Right lobe of liver (tissue), 6 donors: Measurements from ENCODE around the gene CES2. TPM values are rescaled to one million over a fixed set of nuclear protein-coding genes. Genes with fewer than 3 reads are reported as not detected.
"Not testable (repeated sequence)": the region's sequence is repeated elsewhere in the genome, so short reads cannot be mapped to it uniquely, and the experiment has no call there.

ENCODE experiments used
- ATAC-seq, 4 donors: fragments of 200-7000 bp; cut with Tn5 transposase; one replicate each; pipeline ENCODE4 v1.9.1; 2020; ENCODE audit warnings: mild to moderate bottlenecking in 4 of 4, moderate library complexity in 4 of 4
- DNase-seq, 3 donors: peaks; one replicate each; pipeline ENCODE4 v3.0.0-alpha.2; 2020
- H3K27ac ChIP-seq, 3 donors: fragments of 200-600 bp; one replicate each; pipeline ENCODE4 v1.8.0; 2022
- H3K27me3 ChIP-seq, 2 donors: fragments of 200-600 bp; one replicate each; pipeline ENCODE4 v1.8.0; 2022
- H3K36me3 ChIP-seq, 4 donors: fragments of 200-600 bp; sonication (generic) in 1 of 4; one replicate each; pipeline versions ENCODE4 v1.5.1 to v1.8.0; 2017 to 2022; ENCODE audit warnings: control low read depth in 1 of 4
- H3K4me1 ChIP-seq, 4 donors: fragments of 200-600 bp; sonication (generic) in 1 of 4; one replicate each; pipeline versions ENCODE4 v1.5.1 to v1.8.0; 2017 to 2022; ENCODE audit warnings: control low read depth in 1 of 4
- H3K4me3 ChIP-seq, 3 donors: fragments of 200-600 bp; one replicate each; pipeline ENCODE4 v1.8.0; 2022
- H3K9me3 ChIP-seq, 4 donors: fragments of 200-600 bp; sonication (generic) in 1 of 4; one replicate each; pipeline versions ENCODE4 v1.5.1 to v1.8.0; 2017 to 2022; ENCODE audit warnings: control low read depth in 1 of 4
- POLR2A ChIP-seq: fragments of 450-650 bp; IDR thresholded peaks from one replicate; pipeline ENCODE4 v1.6.1; 2017; ENCODE audit warnings: antibody characterized with exemption, mild to moderate bottlenecking
- WGBS: methylation state at CpG from one replicate; pipeline ENCODE4 v1.1.6; 2018; ENCODE audit warnings: low coverage, low lambda C conversion rate; ENCODE audit not compliant: insufficient coverage; ENCODE audit errors: missing lambda C conversion rate; 5-methylcytosine and 5-hydroxymethylcytosine counted together
- intact Hi-C, 2 donors: fragments of 100-400 bp; cut with DNase I; formaldehyde crosslinking; loops; one replicate each; pipeline versions ENCODE4 v1.11.2 to v1.14.1; 2022
- total RNA-seq, 6 experiments: library from RNA; depleted of rRNA in 2 of 6; stranded (reverse); fragments of >200 nt in 2 of 6; fragmentation: NEBNext Ultra II Directional in 3 of 6; extraction: Animal tissue kit (Norgen Biotek cat#: 25700) in 3 of 6; gene quantifications; one replicate each; pipeline versions ENCODE4 v1.1.0 to v1.2.4, GENCODE V29; 2016 to 2023
- TF ChIP-seq, protein P1 (sequence below), 4 donors: fragments of 200-600 bp in 3 of 4; fragments of 450-650 bp in 1 of 4; IDR thresholded peaks; one replicate each; pipeline versions ENCODE4 v1.5.1 to v1.8.0; 2016 to 2022; ENCODE audit warnings: antibody characterized with exemption in 4 of 4, mild to moderate bottlenecking in 2 of 4
- donor health status: DM: no; HTN: yes; CAD: no.
- donor health status: DM: no; HTN: no; CAD: no.
- donor health status: DM: no; HTN: no; CAD: no.
- donor health status: DM: no; HTN: yes; CAD: no.
- donor health status: DM: no; HTN: yes; CAD: no.

The CES2 gene
- total RNA-seq, 6 experiments from 2014 or later, result 226 to 357 (median 263) TPM

DNA sequence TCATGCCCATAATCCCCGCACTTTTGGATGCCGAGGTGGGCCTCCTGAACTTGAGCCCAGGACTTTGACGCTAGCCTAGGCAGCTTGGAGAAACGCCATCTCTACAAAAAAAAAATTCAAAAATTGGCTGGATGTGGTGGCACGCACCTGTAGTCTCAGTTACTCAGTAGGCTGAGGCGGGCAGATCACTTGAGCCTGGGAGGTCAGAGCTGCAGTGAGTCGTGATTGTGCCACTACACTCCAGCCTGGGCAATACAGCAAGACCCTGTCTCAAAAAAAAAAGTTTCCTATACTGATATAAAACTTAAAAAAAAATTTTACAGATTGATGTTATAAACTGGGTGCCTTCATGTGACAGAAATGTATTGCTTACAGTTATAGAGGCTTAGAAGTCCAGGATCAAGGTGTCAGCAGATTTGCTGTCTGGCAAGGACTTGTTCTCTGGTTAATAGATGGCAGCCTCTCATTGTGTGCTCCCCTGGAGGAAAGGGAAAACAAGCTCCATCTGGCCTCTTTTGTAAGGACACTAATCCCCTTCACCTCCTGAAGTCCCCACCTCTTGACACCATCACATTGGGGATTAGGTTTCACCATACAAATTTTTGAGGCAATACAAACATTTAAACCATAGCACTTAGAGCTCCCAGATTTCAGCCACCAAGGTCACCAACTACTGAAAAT, 17.3 kb downstream of the CES2 start:
- WGBS, result 79% methylated on average over 7 of the region's 7 CpGs
- ATAC-seq (no peak), DNase-seq (no peak)
- H3K27me3 ChIP-seq, result no peaks in the 10 kb centered on the region
- no peaks in the 10 kb centered on the region for H3K36me3 ChIP-seq
- peaks cover 0 to 44% (median 20%) of the 10 kb centered on the region in 4 donors for H3K4me1 ChIP-seq
- no peak overlapping the region for H3K27ac ChIP-seq
- H3K9me3 ChIP-seq, result no peaks in the 10 kb centered on the region
- no peak for TF ChIP-seq POLR2A
- TF ChIP-seq, protein P1, sequence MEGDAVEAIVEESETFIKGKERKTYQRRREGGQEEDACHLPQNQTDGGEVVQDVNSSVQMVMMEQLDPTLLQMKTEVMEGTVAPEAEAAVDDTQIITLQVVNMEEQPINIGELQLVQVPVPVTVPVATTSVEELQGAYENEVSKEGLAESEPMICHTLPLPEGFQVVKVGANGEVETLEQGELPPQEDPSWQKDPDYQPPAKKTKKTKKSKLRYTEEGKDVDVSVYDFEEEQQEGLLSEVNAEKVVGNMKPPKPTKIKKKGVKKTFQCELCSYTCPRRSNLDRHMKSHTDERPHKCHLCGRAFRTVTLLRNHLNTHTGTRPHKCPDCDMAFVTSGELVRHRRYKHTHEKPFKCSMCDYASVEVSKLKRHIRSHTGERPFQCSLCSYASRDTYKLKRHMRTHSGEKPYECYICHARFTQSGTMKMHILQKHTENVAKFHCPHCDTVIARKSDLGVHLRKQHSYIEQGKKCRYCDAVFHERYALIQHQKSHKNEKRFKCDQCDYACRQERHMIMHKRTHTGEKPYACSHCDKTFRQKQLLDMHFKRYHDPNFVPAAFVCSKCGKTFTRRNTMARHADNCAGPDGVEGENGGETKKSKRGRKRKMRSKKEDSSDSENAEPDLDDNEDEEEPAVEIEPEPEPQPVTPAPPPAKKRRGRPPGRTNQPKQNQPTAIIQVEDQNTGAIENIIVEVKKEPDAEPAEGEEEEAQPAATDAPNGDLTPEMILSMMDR (IDR thresholded peaks at IDR 0.05), result no peak
- intact Hi-C loops, result no loop called here
- no peak overlapping the region for H3K4me3 ChIP-seq

- WGBS, result 52% methylated on average over 10 of the region's 10 CpGs
- H3K4me1 ChIP-seq, result peaks cover 0 to 39% (median 16%) of the 10 kb centered on the region in 4 donors
- DNase-seq, result no peak
- TF ChIP-seq, protein P1 (IDR thresholded peaks at IDR 0.05), result no peak
- H3K4me3 ChIP-seq, result no peak overlapping the region
- no peak overlapping the region for H3K27ac ChIP-seq
- no peaks in the 10 kb centered on the region for H3K27me3 ChIP-seq
- no peaks in the 10 kb centered on the region for H3K36me3 ChIP-seq
- H3K9me3 ChIP-seq, result no peaks in the 10 kb centered on the region
- ATAC-seq, result no peak
- intact Hi-C loops, result no loop called here
Measured at GRCh38 chr16:66953462-66954096, 18.3 kb downstream of the CES2 start.

DNA sequence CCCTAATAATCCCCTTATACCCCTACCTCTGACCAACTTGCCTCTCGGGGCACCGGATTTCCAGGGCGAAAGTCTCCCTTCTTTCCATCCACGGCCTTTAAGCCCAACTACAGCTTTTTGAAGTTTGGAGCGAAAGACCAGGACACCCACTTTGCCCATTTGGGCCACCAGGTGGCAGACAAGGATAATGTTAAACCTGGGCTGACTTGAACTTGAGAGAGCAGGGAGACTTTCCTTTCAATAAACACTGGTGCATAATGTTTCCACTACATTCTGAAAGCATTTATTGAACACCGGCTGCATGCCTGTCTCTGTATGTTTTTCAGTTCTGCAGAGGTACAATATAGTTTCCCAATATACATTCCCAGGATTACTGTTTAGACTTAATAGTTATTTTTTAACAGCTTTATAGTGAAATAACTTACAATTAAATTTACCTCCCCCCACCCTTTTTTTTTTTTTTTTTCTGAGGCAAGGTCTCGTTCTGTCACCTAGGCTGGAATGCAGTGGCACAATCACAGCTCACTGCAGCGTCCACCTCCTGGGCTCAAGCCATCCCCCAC, 18.9 kb downstream of the CES2 start:
- peak; percentile 80 to 87 (median 82) for ATAC-seq
- H3K4me3 ChIP-seq, result no peak overlapping the region
- H3K27ac ChIP-seq, result no peak overlapping the region
- H3K9me3 ChIP-seq, result no peaks in the 10 kb centered on the region
- no peaks in the 10 kb centered on the region for H3K36me3 ChIP-seq
- DNase-seq, result peak; percentile 74 to 81 (median 75)
- H3K27me3 ChIP-seq, result no peaks in the 10 kb centered on the region
- H3K4me1 ChIP-seq, result peaks cover 0 to 33% (median 13%) of the 10 kb centered on the region in 4 donors
- TF ChIP-seq POLR2A, result no peak
- TF ChIP-seq, protein P1 (IDR thresholded peaks at IDR 0.05), result peak; percentile 72 to 88 (median 82)
- intact Hi-C loops, result no loop called here
- 2% methylated on average over 8 of the region's 8 CpGs for WGBS

DNA sequence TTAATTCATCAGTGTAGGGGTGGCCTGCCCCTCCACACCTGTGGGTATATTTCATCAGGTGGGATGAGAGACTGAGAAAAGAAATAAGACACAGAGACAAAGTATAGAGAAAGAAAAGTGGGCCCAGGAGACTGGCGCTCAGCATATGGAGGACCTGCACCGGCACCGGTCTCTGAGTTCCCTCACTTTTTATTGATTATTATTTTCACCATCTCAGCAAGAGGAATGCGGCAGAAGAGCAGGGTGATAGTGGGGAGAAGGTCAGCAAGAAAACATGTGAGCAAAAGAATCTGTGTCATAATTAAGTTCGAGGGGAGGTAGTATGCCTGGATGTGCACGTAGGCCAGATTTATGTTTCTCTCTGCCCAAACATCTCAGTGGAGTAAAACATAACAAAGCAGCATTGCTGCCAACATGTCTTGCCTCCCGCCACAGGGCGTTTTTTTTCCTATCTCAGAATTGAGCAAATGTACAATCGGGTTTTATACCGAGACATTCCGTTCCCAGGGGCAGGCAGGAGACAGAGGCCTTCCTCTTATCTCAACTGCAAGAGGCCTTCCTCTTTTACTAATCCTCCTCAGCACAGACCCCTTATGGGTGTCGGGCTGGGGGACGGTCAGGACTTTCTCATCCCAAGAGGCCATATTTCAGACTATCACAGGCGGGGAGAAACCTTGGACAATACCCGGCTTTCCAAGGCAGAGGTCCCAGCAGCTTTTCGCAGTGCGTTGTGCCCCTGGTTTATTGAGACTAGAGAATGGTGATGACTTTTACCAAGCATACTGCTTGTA, 20.2 kb downstream of the CES2 start:
- peak overlapping the region; percentile 57 to 73 (median 70) for H3K27ac ChIP-seq

GRCh38 chr16:66956154-66956457, 20.8 kb downstream of the CES2 start:
- DNase-seq, result peak in 1 of 3 donors; percentile 35
- peak overlapping the region in 2 of 3 donors; percentile 70 to 73 for H3K27ac ChIP-seq
- H3K4me3 ChIP-seq, H3K9me3 ChIP-seq, H3K27me3 ChIP-seq, H3K36me3 ChIP-seq, intact Hi-C loops: not testable (repeated sequence)
- peaks cover 0 to 22% (median 11%) of the 10 kb centered on the region in 4 donors for H3K4me1 ChIP-seq
- ATAC-seq, result peak in 1 of 4 donors; percentile 7
- no CpG with 5 or more reads among the region's 1 CpG for WGBS

More for the DNA sequence above, 20.2 kb downstream of the CES2 start:
- H3K36me3 ChIP-seq, H3K9me3 ChIP-seq, H3K27me3 ChIP-seq, H3K4me3 ChIP-seq, ATAC-seq, intact Hi-C loops: not testable (repeated sequence)
- DNase-seq, result peak in 1 of 3 donors; percentile 27
- WGBS, result 33% methylated on average over 17 of the region's 17 CpGs
- H3K4me1 ChIP-seq, result peaks cover 0 to 22% (median 11%) of the 10 kb centered on the region in 4 donors
